Liver (tissue), 9 donors: Measurements from ENCODE around the gene CISTR. TPM values are rescaled to one million over a fixed set of nuclear protein-coding genes. Genes with fewer than 3 reads are reported as not detected.

ENCODE experiments used
- DNase-seq: peaks from one replicate; pipeline ENCODE4 v3.0.0-alpha.2; 2017; ENCODE audit warnings: low spot score
- H3K27ac ChIP-seq, 2 donors: one replicate each; pipeline ENCODE4 v1.7.0; 2013; ENCODE audit warnings: inconsistent platforms in 2 of 2, low read length in 2 of 2, control low read depth in 1 of 2, low read depth in 1 of 2, mild to moderate bottlenecking in 1 of 2
- H3K27me3 ChIP-seq, 4 donors: one replicate each; pipeline versions ENCODE4 v1.6.1 to v1.7.0; 2013; ENCODE audit warnings: low read length in 3 of 4, inconsistent platforms in 1 of 4, mild to moderate bottlenecking in 1 of 4, moderate library complexity in 1 of 4; ENCODE audit not compliant: control insufficient read depth in 4 of 4, insufficient read depth in 4 of 4
- H3K36me3 ChIP-seq, 4 donors: one replicate each; pipeline versions ENCODE4 v1.6.1 to v1.7.0; 2013; ENCODE audit warnings: low read length in 3 of 4, mild to moderate bottlenecking in 3 of 4, low read depth in 1 of 4, moderate library complexity in 1 of 4; ENCODE audit not compliant: control insufficient read depth in 4 of 4, insufficient read depth in 3 of 4
- H3K4me1 ChIP-seq, 4 donors: one replicate each; pipeline versions ENCODE4 v1.6.1 to v1.7.0; 2013; ENCODE audit warnings: low read length in 3 of 4, mild to moderate bottlenecking in 3 of 4, moderate library complexity in 1 of 4; ENCODE audit not compliant: control insufficient read depth in 4 of 4, insufficient read depth in 4 of 4
- H3K4me3 ChIP-seq, 3 donors: one replicate each; pipeline versions ENCODE4 v1.6.1 to v1.7.0; 2013; ENCODE audit warnings: low read length in 3 of 3, control low read depth in 1 of 3, low read depth in 1 of 3, mild to moderate bottlenecking in 1 of 3
- H3K9ac ChIP-seq, 2 donors: one replicate each; pipeline ENCODE4 v1.7.0; 2013; ENCODE audit warnings: low read length in 2 of 2, mild to moderate bottlenecking in 2 of 2, moderate library complexity in 2 of 2, control low read depth in 1 of 2, low read depth in 1 of 2
- H3K9me3 ChIP-seq, 4 donors: one replicate each; pipeline versions ENCODE4 v1.6.1 to v1.7.0; 2013; ENCODE audit warnings: low read length in 3 of 4; ENCODE audit not compliant: control insufficient read depth in 4 of 4
- CTCF ChIP-seq: fragments of 150-350 bp; IDR thresholded peaks from 2 replicates; pipeline ENCODE4 v1.5.1; 2017; ENCODE audit warnings: improper control_type of control experiment, low read depth, low read length; ENCODE audit not compliant: missing input control
- EGR1 ChIP-seq, 2 donors: IDR thresholded peaks; 2 replicates each; pipeline ENCODE4 v1.6.1; 2016 to 2018; ENCODE audit warnings: antibody characterized with exemption in 2 of 2, low read depth in 2 of 2
- FOXA1 ChIP-seq: IDR thresholded peaks from 2 replicates; pipeline ENCODE4 v1.6.1; 2016; ENCODE audit warnings: antibody characterized with exemption
- FOXA2 ChIP-seq: IDR thresholded peaks from 2 replicates; pipeline ENCODE4 v1.6.1; 2016; ENCODE audit warnings: antibody characterized with exemption
- GABPA ChIP-seq, 2 donors: IDR thresholded peaks in 1 of 2; conservative IDR thresholded peaks in 1 of 2; 2 replicates each; pipeline ENCODE4 v1.6.1; 2016; ENCODE audit warnings: antibody characterized with exemption in 2 of 2, mild to moderate bottlenecking in 1 of 2, moderate library complexity in 1 of 2
- HNF4A ChIP-seq, 2 donors: conservative IDR thresholded peaks; 2 replicates each; pipeline ENCODE4 v1.6.1; 2016; ENCODE audit warnings: antibody characterized with exemption in 2 of 2, mild to moderate bottlenecking in 2 of 2
- HNF4G ChIP-seq: IDR thresholded peaks from 2 replicates; pipeline ENCODE4 v1.6.1; 2016; ENCODE audit warnings: antibody characterized with exemption
- JUND ChIP-seq, 2 donors: IDR thresholded peaks; 2 replicates each; pipeline ENCODE4 v1.6.1; 2016; ENCODE audit warnings: antibody characterized with exemption in 2 of 2
- MAX ChIP-seq: IDR thresholded peaks from 2 replicates; pipeline ENCODE4 v1.6.1; 2016; ENCODE audit warnings: antibody characterized with exemption
- NR2F2 ChIP-seq: IDR thresholded peaks from 2 replicates; pipeline ENCODE4 v1.6.1; 2016; ENCODE audit warnings: antibody characterized with exemption
- RAD21 ChIP-seq, 2 donors: IDR thresholded peaks; 2 replicates each; pipeline ENCODE4 v1.6.1; 2016; ENCODE audit warnings: antibody characterized with exemption in 2 of 2, mild to moderate bottlenecking in 2 of 2
- REST ChIP-seq: IDR thresholded peaks from 2 replicates; pipeline ENCODE4 v1.6.1; 2016; ENCODE audit warnings: antibody characterized with exemption, mild to moderate bottlenecking
- RXRA ChIP-seq, 2 donors: IDR thresholded peaks; 2 replicates each; pipeline ENCODE4 v1.6.1; 2017 to 2018; ENCODE audit warnings: antibody characterized with exemption in 2 of 2, mild to moderate bottlenecking in 1 of 2
- SP1 ChIP-seq: IDR thresholded peaks from 2 replicates; pipeline ENCODE4 v1.6.1; 2018; ENCODE audit warnings: antibody characterized with exemption, mild to moderate bottlenecking
- TAF1 ChIP-seq: conservative IDR thresholded peaks from 2 replicates; pipeline ENCODE4 v1.6.1; 2016; ENCODE audit warnings: antibody characterized with exemption, mild to moderate bottlenecking
- YY1 ChIP-seq: IDR thresholded peaks from 2 replicates; pipeline ENCODE4 v1.6.1; 2016; ENCODE audit warnings: antibody characterized with exemption, mild to moderate bottlenecking
- ZBTB33 ChIP-seq: IDR thresholded peaks from 2 replicates; pipeline ENCODE4 v1.6.1; 2016; ENCODE audit warnings: antibody characterized with exemption
- WGBS: extraction: QIAGEN DNeasy Blood & Tissue Kit; methylation state at CpG from one replicate; pipeline ENCODE4 v1.1.7; 2013; 5-methylcytosine and 5-hydroxymethylcytosine counted together
- polyA plus RNA-seq, 2 donors: library from polyadenylated mRNA; stranded (reverse) in 1 of 2; unstranded in 1 of 2; fragments of 200-250 nt in 1 of 2; fragments of >200 nt in 1 of 2; fragmentation: Nextera tagmentation in 1 of 2; extraction: Ambion mirVana in 1 of 2; gene quantifications; one replicate each; pipeline versions ENCODE4 v1.2.1 to v1.2.3, GENCODE V29; 2013 to 2015
- total RNA-seq, 2 donors: library from RNA; depleted of rRNA; stranded (reverse); fragments of >200 nt; gene quantifications; one replicate each; pipeline ENCODE4 v1.2.3, GENCODE V29; 2014
- donor health status: healthy.
- donor health status: healthy.
- donor health status: healthy.
- donor health status: healthy.
- donor health status: healthy.

Gene CISTR
- total and polyA plus RNA-seq, 4 donors = not detected

GRCh38 chr12:53786411-53786810 is 34.6 kb upstream of the CISTR start:
- Histone ChIP-seq H3K4me3 (no peak overlapping the region), H3K9ac (no peak overlapping the region), H3K27me3 (peaks cover 0 to 11% (median 2%) of the 10 kb centered on the region in 4 donors), H3K36me3 (no peaks in the 10 kb centered on the region), H3K9me3 (no peaks in the 10 kb centered on the region), H3K27ac (no peak overlapping the region), H3K4me1 (no peaks in the 10 kb centered on the region)
- DNase-seq = no peak
- TF ChIP-seq EGR1 (IDR thresholded peaks at IDR 0.05; ENCODE audit: low read depth in 2 of 2) (no peak), MAX (no peak), SP1 (no peak), JUND (IDR thresholded peaks at IDR 0.05) (no peak), RAD21 (IDR thresholded peaks at IDR 0.05) (no peak), HNF4G (no peak), YY1 (no peak), GABPA (IDR thresholded peaks at IDR 0.05 in 1 of 2, conservative IDR thresholded peaks at IDR 0.05 in 1 of 2) (no peak), REST (no peak), CTCF (no peak), NR2F2 (no peak), FOXA1 (no peak), HNF4A (conservative IDR thresholded peaks at IDR 0.05) (no peak), ZBTB33 (no peak), TAF1 (no peak), FOXA2 (no peak), RXRA (IDR thresholded peaks at IDR 0.05) (no peak)
- 78% methylated on average over 7 of the region's 7 CpGs for WGBS

- peaks cover 0 to 15% (median 2%) of the 10 kb centered on the region in 4 donors for H3K27me3 ChIP-seq
- WGBS = 70% methylated on average over 2 of the region's 2 CpGs
- no peak overlapping the region for H3K4me3 ChIP-seq
- no peak for DNase-seq
- H3K9ac ChIP-seq = no peak overlapping the region
- no peaks in the 10 kb centered on the region for H3K4me1 ChIP-seq
- no peak for TF ChIP-seq REST
- TF ChIP-seq EGR1 (IDR thresholded peaks at IDR 0.05; ENCODE audit: low read depth in 2 of 2) = no peak
- TF ChIP-seq CTCF = no peak
- TF ChIP-seq SP1 = no peak
- TF ChIP-seq NR2F2 = no peak
- no peak for TF ChIP-seq JUND (IDR thresholded peaks at IDR 0.05)
- TF ChIP-seq RAD21 (IDR thresholded peaks at IDR 0.05) = no peak
- TF ChIP-seq YY1 = no peak
- TF ChIP-seq RXRA (IDR thresholded peaks at IDR 0.05) = no peak
- TF ChIP-seq FOXA1 = no peak
- H3K9me3 ChIP-seq = no peaks in the 10 kb centered on the region
- H3K27ac ChIP-seq = no peak overlapping the region
- H3K36me3 ChIP-seq = no peaks in the 10 kb centered on the region
Measured at GRCh38 chr12:53785161-53785560, 33.4 kb upstream of the CISTR start.
